Duodenal mucosa (tissue), 2 donors: Measurements from ENCODE around the gene USH2A.

Experiments used
- H3K27ac ChIP-seq: one replicate; pipeline ENCODE4 v1.7.0; 2013; ENCODE audit warnings: low read depth, low read length
- H3K27me3 ChIP-seq, 2 donors: one replicate each; pipeline ENCODE4 v1.7.0; 2013; ENCODE audit warnings: low read length in 2 of 2, control low read depth in 1 of 2; ENCODE audit not compliant: insufficient read depth in 2 of 2, control insufficient read depth in 1 of 2
- H3K36me3 ChIP-seq, 2 donors: one replicate each; pipeline ENCODE4 v1.7.0; 2013; ENCODE audit warnings: low read length in 2 of 2, control low read depth in 1 of 2; ENCODE audit not compliant: insufficient read depth in 2 of 2, control insufficient read depth in 1 of 2
- H3K4me1 ChIP-seq, 2 donors: one replicate each; pipeline ENCODE4 v1.7.0; 2013; ENCODE audit warnings: low read length in 2 of 2, control low read depth in 1 of 2; ENCODE audit not compliant: insufficient read depth in 2 of 2, control insufficient read depth in 1 of 2
- H3K4me3 ChIP-seq, 2 donors: one replicate each; pipeline ENCODE4 v1.7.0; 2013; ENCODE audit warnings: low read length in 2 of 2, low read depth in 1 of 2
- H3K9ac ChIP-seq, 2 donors: one replicate each; pipeline ENCODE4 v1.7.0; 2013; ENCODE audit warnings: low read length in 2 of 2, low read depth in 1 of 2
- H3K9me3 ChIP-seq, 2 donors: one replicate each; pipeline ENCODE4 v1.7.0; 2013; ENCODE audit warnings: low read length in 2 of 2, control low read depth in 1 of 2; ENCODE audit not compliant: control insufficient read depth in 1 of 2

USH2A gene

GRCh38 chr1:216450227-216450626 lies 27.0 kb upstream of the USH2A start:
- Histone ChIP-seq H3K4me3 (no peak overlapping the region), H3K9ac (no peak overlapping the region), H3K27ac (no peak overlapping the region), H3K27me3 (no peaks in the 10 kb centered on the region), H3K9me3 (no peaks in the 10 kb centered on the region), H3K4me1 (no peaks in the 10 kb centered on the region), H3K36me3 (no peaks in the 10 kb centered on the region)

GRCh38 chr1:216448011-216448510 lies 24.8 kb upstream of the USH2A start:
- no peaks in the 10 kb centered on the region for H3K27me3 ChIP-seq

GRCh38 chr1:216437603-216438002 lies 14.4 kb upstream of the USH2A start:
- no peaks in the 10 kb centered on the region for H3K4me1 ChIP-seq
- no peak overlapping the region for H3K9ac ChIP-seq
- H3K36me3 ChIP-seq: no peaks in the 10 kb centered on the region
- H3K9me3 ChIP-seq: no peaks in the 10 kb centered on the region
- no peaks in the 10 kb centered on the region for H3K27me3 ChIP-seq
- no peak overlapping the region for H3K27ac ChIP-seq
- H3K4me3 ChIP-seq: no peak overlapping the region

More at GRCh38 chr1:216448011-216448510, 24.8 kb upstream of the USH2A start:
- no peak overlapping the region for H3K9ac ChIP-seq
- H3K9me3 ChIP-seq: no peaks in the 10 kb centered on the region
- H3K4me3 ChIP-seq: no peak overlapping the region
- no peaks in the 10 kb centered on the region for H3K4me1 ChIP-seq
- H3K36me3 ChIP-seq: no peaks in the 10 kb centered on the region
- H3K27ac ChIP-seq: no peak overlapping the region

- Histone ChIP-seq H3K4me1 (no peaks in the 10 kb centered on the region), H3K36me3 (no peaks in the 10 kb centered on the region), H3K27me3 (no peaks in the 10 kb centered on the region), H3K27ac (no peak overlapping the region), H3K9me3 (no peaks in the 10 kb centered on the region), H3K4me3 (no peak overlapping the region), H3K9ac (no peak overlapping the region)
Measured at GRCh38 chr1:216434232-216434631, 11.0 kb upstream of the USH2A start.

GRCh38 chr1:216433175-216433574 lies 9.9 kb upstream of the USH2A start:
- Histone ChIP-seq H3K36me3 (no peaks in the 10 kb centered on the region), H3K4me3 (no peak overlapping the region), H3K27ac (no peak overlapping the region), H3K27me3 (no peaks in the 10 kb centered on the region), H3K4me1 (no peaks in the 10 kb centered on the region), H3K9me3 (no peaks in the 10 kb centered on the region), H3K9ac (no peak overlapping the region)

- Histone ChIP-seq H3K36me3 (no peaks in the 10 kb centered on the region), H3K27me3 (no peaks in the 10 kb centered on the region), H3K27ac (no peak overlapping the region), H3K9me3 (no peaks in the 10 kb centered on the region), H3K4me3 (no peak overlapping the region), H3K4me1 (no peaks in the 10 kb centered on the region), H3K9ac (no peak overlapping the region)
Measured at GRCh38 chr1:216430744-216431143, 7.5 kb upstream of the USH2A start.

- H3K4me1 ChIP-seq: no peaks in the 10 kb centered on the region
- no peak overlapping the region for H3K27ac ChIP-seq
- no peaks in the 10 kb centered on the region for H3K9me3 ChIP-seq
- no peaks in the 10 kb centered on the region for H3K36me3 ChIP-seq
- H3K9ac ChIP-seq: no peak overlapping the region
- no peak overlapping the region for H3K4me3 ChIP-seq
- no peaks in the 10 kb centered on the region for H3K27me3 ChIP-seq
Measured at GRCh38 chr1:216425577-216425976, 2.3 kb upstream of the USH2A start.

- H3K9me3 ChIP-seq: no peaks in the 10 kb centered on the region
- H3K36me3 ChIP-seq: no peaks in the 10 kb centered on the region
- no peak overlapping the region for H3K4me3 ChIP-seq
- no peaks in the 10 kb centered on the region for H3K27me3 ChIP-seq
- no peaks in the 10 kb centered on the region for H3K4me1 ChIP-seq
- H3K27ac ChIP-seq: no peak overlapping the region
- H3K9ac ChIP-seq: no peak overlapping the region
Measured at GRCh38 chr1:216420746-216421145, 2.5 kb downstream of the USH2A start.

GRCh38 chr1:216420263-216420662 lies 3.0 kb downstream of the USH2A start:
- H3K27ac ChIP-seq: no peak overlapping the region
- H3K36me3 ChIP-seq: no peaks in the 10 kb centered on the region
- H3K9ac ChIP-seq: no peak overlapping the region
- H3K4me3 ChIP-seq: no peak overlapping the region
- H3K4me1 ChIP-seq: no peaks in the 10 kb centered on the region
- no peaks in the 10 kb centered on the region for H3K27me3 ChIP-seq
- no peaks in the 10 kb centered on the region for H3K9me3 ChIP-seq

GRCh38 chr1:216416488-216416887 lies 6.8 kb downstream of the USH2A start:
- Histone ChIP-seq H3K4me3 (no peak overlapping the region), H3K9me3 (no peaks in the 10 kb centered on the region), H3K9ac (no peak overlapping the region), H3K27me3 (no peaks in the 10 kb centered on the region), H3K4me1 (no peaks in the 10 kb centered on the region), H3K27ac (no peak overlapping the region), H3K36me3 (no peaks in the 10 kb centered on the region)

- Histone ChIP-seq H3K27me3 (no peaks in the 10 kb centered on the region), H3K4me3 (no peak overlapping the region), H3K36me3 (no peaks in the 10 kb centered on the region), H3K4me1 (no peaks in the 10 kb centered on the region), H3K9ac (no peak overlapping the region), H3K27ac (no peak overlapping the region), H3K9me3 (no peaks in the 10 kb centered on the region)
Measured at GRCh38 chr1:216410026-216410425, 13.2 kb downstream of the USH2A start.
